Suprapubic skin (tissue), 3 donors: ENCODE measurements around the gene COA8.

Experiments used
- POLR2AphosphoS5 ChIP-seq, 3 donors: sonication (generic); formaldehyde crosslinking; IDR thresholded peaks; one replicate each; pipeline ENCODE4 v1.6.1; 2017; ENCODE audit warnings: antibody characterized with exemption in 3 of 3
- TF ChIP-seq, protein P1 (sequence below), 2 donors: fragments of 200-600 bp in 1 of 2; fragments of 450-650 bp in 1 of 2; sonication (generic) in 1 of 2; IDR thresholded peaks; one replicate each; pipeline ENCODE4 v1.5.1; 2016 to 2019; ENCODE audit warnings: antibody characterized with exemption in 2 of 2, mild to moderate bottlenecking in 1 of 2, moderate library complexity in 1 of 2

DNA sequence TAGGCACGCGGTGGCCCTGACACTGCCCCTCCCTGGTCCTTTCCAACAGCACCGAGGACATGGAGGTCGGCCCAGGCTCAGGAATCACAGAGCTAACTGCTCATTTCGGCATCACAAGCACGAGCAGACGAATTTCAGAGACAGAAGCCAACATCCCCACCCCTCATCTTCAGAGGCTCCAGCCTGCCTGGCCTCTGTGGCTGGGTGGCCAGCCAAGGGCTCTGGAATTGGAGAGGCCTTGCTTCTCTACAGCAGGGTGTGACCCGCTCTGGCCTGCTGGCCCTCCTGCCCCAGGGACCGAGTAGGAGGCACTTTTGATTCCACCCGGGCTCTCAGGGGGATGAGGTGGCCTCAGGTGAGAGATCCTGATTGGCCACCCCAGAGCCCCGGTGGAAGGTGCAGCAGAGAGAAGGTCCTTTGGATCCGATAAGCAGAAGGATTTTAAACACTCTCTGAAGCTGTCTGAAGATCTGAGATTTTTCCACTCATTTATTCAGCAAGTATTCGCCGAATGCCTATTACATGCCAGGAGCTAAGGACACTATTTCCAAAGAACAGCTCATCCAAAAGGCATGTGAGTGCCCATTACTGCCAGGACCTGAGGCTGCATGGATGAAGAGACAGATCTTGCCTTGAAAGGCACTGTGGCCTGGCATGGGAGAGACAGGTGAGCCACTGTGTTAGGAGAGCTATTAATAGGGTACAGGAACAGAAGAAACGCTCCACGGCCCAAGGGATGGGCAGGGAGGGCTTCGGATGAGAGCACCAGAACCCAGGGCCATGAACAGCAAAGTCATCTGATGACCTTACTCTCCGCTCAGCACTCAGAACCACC lies 10.5 kb upstream of the COA8 start:
- TF ChIP-seq, protein P1, sequence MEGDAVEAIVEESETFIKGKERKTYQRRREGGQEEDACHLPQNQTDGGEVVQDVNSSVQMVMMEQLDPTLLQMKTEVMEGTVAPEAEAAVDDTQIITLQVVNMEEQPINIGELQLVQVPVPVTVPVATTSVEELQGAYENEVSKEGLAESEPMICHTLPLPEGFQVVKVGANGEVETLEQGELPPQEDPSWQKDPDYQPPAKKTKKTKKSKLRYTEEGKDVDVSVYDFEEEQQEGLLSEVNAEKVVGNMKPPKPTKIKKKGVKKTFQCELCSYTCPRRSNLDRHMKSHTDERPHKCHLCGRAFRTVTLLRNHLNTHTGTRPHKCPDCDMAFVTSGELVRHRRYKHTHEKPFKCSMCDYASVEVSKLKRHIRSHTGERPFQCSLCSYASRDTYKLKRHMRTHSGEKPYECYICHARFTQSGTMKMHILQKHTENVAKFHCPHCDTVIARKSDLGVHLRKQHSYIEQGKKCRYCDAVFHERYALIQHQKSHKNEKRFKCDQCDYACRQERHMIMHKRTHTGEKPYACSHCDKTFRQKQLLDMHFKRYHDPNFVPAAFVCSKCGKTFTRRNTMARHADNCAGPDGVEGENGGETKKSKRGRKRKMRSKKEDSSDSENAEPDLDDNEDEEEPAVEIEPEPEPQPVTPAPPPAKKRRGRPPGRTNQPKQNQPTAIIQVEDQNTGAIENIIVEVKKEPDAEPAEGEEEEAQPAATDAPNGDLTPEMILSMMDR (IDR thresholded peaks at IDR 0.05): no peak
- TF ChIP-seq POLR2AphosphoS5 (IDR thresholded peaks at IDR 0.05): peak in 1 of 3 donors; percentile 28
